Measurements from ENCODE around the gene FAM131B. TPM values are rescaled to one million over a fixed set of nuclear protein-coding genes. Genes with fewer than 3 reads are reported as not detected.

FAM131B gene
- total RNA-seq, 1 experiment from 2014 or later: 6.9 TPM

DNA sequence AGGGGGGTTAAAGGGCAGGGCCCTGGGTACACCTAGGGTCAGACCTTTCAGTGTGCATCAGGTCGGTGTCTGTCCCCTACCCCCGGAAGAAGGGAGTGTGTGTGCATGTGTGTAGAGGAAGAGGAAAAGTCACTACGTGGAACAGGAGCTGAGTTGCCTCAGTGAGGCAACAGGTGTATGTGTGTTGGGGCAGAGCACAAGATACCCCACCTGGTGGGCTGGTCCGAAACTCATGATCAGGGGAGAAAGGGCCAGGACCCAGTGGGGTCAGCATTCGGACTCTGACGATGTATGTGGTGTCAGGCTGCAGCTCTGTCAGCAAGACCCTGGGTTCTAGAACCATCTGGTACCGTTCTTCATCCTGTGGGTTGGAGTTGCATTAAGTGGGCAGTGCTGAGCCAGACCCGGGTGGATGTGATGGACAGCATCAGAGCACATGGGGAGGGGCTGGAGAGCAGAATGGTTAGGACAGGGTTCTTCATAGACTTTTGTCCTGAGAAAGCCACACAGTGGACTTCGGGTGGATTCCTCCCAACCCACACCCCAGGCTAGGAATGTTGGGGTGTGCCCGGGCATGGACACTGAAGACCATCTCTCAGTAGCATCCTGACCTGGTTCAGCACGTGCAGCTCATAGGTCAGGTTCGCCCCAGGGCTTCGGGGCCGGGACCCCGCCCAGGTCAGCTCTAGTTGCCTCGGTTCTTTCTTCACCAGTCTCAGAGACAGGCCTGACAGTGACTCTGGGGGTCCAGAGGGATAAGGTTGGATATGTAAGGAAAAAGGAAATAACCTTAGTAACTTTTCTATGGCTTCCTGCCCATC is 35.4 kb upstream of the FAM131B start:
- no peaks in the 10 kb centered on the region for H3F3A ChIP-seq (ENCODE audit: low read length, unreplicated experiment)
- H3K4me3 ChIP-seq (ENCODE audit: low read length): no peak overlapping the region
- no peaks in the 10 kb centered on the region for H3K27me3 ChIP-seq (ENCODE audit: low read length)
- H3K27ac ChIP-seq (ENCODE audit: low read length): no peak overlapping the region
- no peaks in the 10 kb centered on the region for H3K9me2 ChIP-seq (replicated peaks; ENCODE audit: low read length)
- no peaks in the 10 kb centered on the region for H3K79me2 ChIP-seq (ENCODE audit: low read length)
- H3K9me3 ChIP-seq (ENCODE audit: low read length): no peaks in the 10 kb centered on the region
- no peaks in the 10 kb centered on the region for H4K20me1 ChIP-seq (ENCODE audit: low read length)
- no TSS peak for BruUV-seq (replicated peaks)
- CTCF ChIA-PET: no interaction called here
- no peak for TF ChIP-seq EZH2phosphoT487 (IDR thresholded peaks at IDR 0.05; ENCODE audit: borderline replicate concordance, low read length)
- peaks cover 3% of the 10 kb centered on the region; the same call in 1 of the 2 replicates for H3K36me3 ChIP-seq (ENCODE audit: low read depth, low read length)
- POLR2A ChIA-PET (ENCODE audit: unreplicated experiment): no interaction called here
- intact Hi-C loops (cut with micrococcal nuclease): no loop called here
- ATAC-seq: no peak
- no peak overlapping the region for H3K9ac ChIP-seq (ENCODE audit: low read length)
- no peaks in the 10 kb centered on the region for H3K4me1 ChIP-seq (ENCODE audit: insufficient read depth, low read length)
- no peak overlapping the region for H2AFZ ChIP-seq (ENCODE audit: low read length)
- no peak overlapping the region for H3K4me2 ChIP-seq (ENCODE audit: low read length)
- DNase-seq: no peak

DNA sequence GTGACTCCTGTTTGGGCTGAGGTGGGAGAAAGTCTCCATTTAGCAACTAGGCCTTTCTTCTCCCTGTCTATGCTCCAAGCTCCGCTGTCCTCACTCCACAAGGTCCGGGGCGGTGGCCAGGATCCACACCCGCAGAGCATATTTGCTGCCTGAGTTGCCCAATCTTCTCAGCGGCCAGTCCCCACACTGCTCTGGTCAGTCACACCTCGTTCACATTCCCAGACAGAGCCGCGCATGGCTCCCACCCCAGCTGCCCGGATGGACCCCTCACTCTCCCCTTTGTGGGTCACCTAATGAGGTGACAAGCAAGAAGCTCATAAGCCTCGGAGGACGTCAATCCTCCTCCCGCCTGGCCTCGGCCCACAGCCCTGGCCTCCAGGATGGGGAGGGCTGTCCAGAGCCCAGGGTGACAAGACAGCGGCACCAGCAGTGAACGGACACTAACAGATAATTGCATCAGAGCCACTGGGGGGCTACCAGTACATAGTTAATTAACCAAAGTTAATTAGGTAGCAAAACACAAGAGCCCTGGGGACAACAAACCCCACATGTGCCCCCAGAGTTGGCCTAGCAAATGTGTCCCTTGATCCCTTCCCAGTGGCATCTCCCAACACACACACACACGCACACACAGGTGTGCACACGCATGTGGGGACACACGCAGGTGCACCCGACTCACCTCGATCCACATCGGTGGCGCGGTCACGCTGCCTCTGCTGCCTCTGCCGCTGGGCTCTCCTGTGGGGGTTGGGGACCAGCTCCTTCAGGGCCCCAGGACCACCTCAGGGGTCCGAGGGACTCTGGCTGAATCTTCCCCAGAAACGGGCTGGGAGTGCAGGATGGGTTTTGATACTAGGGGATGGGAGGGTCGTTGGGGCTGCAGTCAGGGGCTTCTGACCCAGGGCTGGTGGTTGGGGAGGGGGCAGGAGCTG is 34.4 kb upstream of the FAM131B start:
- no peaks in the 10 kb centered on the region for H3K27me3 ChIP-seq (ENCODE audit: low read length)
- no peak overlapping the region for H3K4me2 ChIP-seq (ENCODE audit: low read length)
- peaks cover 3% of the 10 kb centered on the region; the same call in 1 of the 2 replicates for H3K36me3 ChIP-seq (ENCODE audit: low read depth, low read length)
- H2AFZ ChIP-seq (ENCODE audit: low read length): no peak overlapping the region
- H3K9me2 ChIP-seq (replicated peaks; ENCODE audit: low read length): no peaks in the 10 kb centered on the region
- no peak for TF ChIP-seq EZH2phosphoT487 (IDR thresholded peaks at IDR 0.05; ENCODE audit: borderline replicate concordance, low read length)
- TF ChIP-seq, protein P1, sequence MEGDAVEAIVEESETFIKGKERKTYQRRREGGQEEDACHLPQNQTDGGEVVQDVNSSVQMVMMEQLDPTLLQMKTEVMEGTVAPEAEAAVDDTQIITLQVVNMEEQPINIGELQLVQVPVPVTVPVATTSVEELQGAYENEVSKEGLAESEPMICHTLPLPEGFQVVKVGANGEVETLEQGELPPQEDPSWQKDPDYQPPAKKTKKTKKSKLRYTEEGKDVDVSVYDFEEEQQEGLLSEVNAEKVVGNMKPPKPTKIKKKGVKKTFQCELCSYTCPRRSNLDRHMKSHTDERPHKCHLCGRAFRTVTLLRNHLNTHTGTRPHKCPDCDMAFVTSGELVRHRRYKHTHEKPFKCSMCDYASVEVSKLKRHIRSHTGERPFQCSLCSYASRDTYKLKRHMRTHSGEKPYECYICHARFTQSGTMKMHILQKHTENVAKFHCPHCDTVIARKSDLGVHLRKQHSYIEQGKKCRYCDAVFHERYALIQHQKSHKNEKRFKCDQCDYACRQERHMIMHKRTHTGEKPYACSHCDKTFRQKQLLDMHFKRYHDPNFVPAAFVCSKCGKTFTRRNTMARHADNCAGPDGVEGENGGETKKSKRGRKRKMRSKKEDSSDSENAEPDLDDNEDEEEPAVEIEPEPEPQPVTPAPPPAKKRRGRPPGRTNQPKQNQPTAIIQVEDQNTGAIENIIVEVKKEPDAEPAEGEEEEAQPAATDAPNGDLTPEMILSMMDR (conservative IDR thresholded peaks at IDR 0.05; ENCODE audit: low read depth, low read length): no peak
- TF ChIP-seq EZH2 (IDR thresholded peaks at IDR 0.05; ENCODE audit: low read length, unreplicated experiment): no peak
- H3K27ac ChIP-seq (ENCODE audit: low read length): no peak overlapping the region
- H3K9me3 ChIP-seq (ENCODE audit: low read length): no peaks in the 10 kb centered on the region
- H3K4me1 ChIP-seq (ENCODE audit: insufficient read depth, low read length): no peaks in the 10 kb centered on the region
- CTCF ChIA-PET: no interaction called here
- ATAC-seq (no peak), DNase-seq (no peak)
- no peaks in the 10 kb centered on the region for H3F3A ChIP-seq (ENCODE audit: low read length, unreplicated experiment)
- no TSS peak for BruUV-seq (replicated peaks)
- H3K79me2 ChIP-seq (ENCODE audit: low read length): no peaks in the 10 kb centered on the region
- no peaks in the 10 kb centered on the region for H4K20me1 ChIP-seq (ENCODE audit: low read length)
- H3K4me3 ChIP-seq (ENCODE audit: low read length): no peak overlapping the region
- intact Hi-C loops (cut with micrococcal nuclease): no loop called here
- no peak overlapping the region for H3K9ac ChIP-seq (ENCODE audit: low read length)
- POLR2A ChIA-PET (ENCODE audit: unreplicated experiment): no interaction called here

DNA sequence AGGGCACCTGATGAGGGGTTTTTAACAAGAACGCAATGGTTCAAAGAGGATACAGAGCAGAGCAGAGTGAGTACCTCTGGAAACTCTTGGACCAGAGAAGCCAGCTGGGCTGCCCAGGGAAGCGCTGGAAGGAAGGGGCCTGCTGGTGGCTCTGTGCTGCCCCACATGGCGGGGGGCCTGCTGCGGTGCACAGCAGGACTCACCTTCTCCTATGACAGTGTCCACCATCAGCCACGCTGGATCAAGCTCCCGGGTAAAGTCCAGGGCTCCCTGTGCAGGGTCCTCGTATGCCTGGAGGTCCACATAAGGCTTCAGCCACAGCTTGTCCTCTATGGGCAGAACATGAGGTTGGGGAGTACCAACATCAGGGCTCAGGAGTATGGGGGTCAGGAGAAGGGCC is 33.7 kb upstream of the FAM131B start:
- intact Hi-C loops (cut with micrococcal nuclease): no loop called here
- H3K4me2 ChIP-seq (ENCODE audit: low read length): no peak overlapping the region
- no peak overlapping the region for H3K27ac ChIP-seq (ENCODE audit: low read length)
- no peaks in the 10 kb centered on the region for H3K4me1 ChIP-seq (ENCODE audit: insufficient read depth, low read length)
- H2AFZ ChIP-seq (ENCODE audit: low read length): no peak overlapping the region
- ChIA-PET CTCF (no interaction called here), POLR2A (ENCODE audit: unreplicated experiment) (no interaction called here)
- no peak overlapping the region for H3K4me3 ChIP-seq (ENCODE audit: low read length)
- no peaks in the 10 kb centered on the region for H3K79me2 ChIP-seq (ENCODE audit: low read length)
- H3K27me3 ChIP-seq (ENCODE audit: low read length): no peaks in the 10 kb centered on the region
- no peaks in the 10 kb centered on the region for H3F3A ChIP-seq (ENCODE audit: low read length, unreplicated experiment)
- no peaks in the 10 kb centered on the region for H4K20me1 ChIP-seq (ENCODE audit: low read length)
- H3K9me2 ChIP-seq (replicated peaks; ENCODE audit: low read length): no peaks in the 10 kb centered on the region
- no peak overlapping the region for H3K9ac ChIP-seq (ENCODE audit: low read length)
- H3K9me3 ChIP-seq (ENCODE audit: low read length): no peaks in the 10 kb centered on the region
- peaks cover 3% of the 10 kb centered on the region; the same call in 1 of the 2 replicates for H3K36me3 ChIP-seq (ENCODE audit: low read depth, low read length)
- TF ChIP-seq EZH2 (IDR thresholded peaks at IDR 0.05; ENCODE audit: low read length, unreplicated experiment) (no peak), EZH2phosphoT487 (IDR thresholded peaks at IDR 0.05; ENCODE audit: borderline replicate concordance, low read length) (no peak)
- TF ChIP-seq, protein P1 (conservative IDR thresholded peaks at IDR 0.05; ENCODE audit: low read depth, low read length): no peak
- DNase-seq: no peak
- BruUV-seq (replicated peaks): no TSS peak
- ATAC-seq: no peak

All from PC-3 (cell line).